NCI-H82 treated with DMSO at 0.1 percent for 48 hours (cell line): ENCODE data around the gene UTS2R.
"Not testable (repeated sequence)": the region's sequence is repeated elsewhere in the genome, so short reads cannot be mapped to it uniquely, and the experiment has no call there.

Experiments
- DNase-seq: peaks from one replicate; lab custom pipeline; 2025; ENCODE audit not compliant: unreplicated experiment; lab: John Stamatoyannopoulos, UW

UTS2R gene

DNA sequence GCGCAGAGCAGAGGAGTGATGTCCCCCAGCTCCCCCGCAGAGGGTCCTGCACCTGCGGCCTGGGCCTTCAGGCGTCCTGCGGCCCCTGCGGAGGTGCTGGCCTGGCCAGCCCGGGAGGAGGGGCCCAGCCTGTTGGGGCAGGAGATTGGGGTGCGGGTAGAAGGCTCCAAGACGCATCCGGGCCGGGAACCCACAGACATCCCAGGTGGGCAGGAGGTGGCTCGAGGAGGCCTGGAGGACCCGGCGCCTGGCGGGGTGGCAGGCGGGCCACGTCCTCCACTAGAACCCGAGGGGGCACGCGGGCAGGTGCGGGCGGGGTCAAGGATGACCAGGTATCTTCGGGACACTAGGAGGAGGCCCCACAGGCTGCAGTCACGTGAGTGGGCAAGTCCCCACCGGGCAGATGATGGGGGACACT is 37.4 kb upstream of the UTS2R start:
- DNase-seq = no peak

DNA sequence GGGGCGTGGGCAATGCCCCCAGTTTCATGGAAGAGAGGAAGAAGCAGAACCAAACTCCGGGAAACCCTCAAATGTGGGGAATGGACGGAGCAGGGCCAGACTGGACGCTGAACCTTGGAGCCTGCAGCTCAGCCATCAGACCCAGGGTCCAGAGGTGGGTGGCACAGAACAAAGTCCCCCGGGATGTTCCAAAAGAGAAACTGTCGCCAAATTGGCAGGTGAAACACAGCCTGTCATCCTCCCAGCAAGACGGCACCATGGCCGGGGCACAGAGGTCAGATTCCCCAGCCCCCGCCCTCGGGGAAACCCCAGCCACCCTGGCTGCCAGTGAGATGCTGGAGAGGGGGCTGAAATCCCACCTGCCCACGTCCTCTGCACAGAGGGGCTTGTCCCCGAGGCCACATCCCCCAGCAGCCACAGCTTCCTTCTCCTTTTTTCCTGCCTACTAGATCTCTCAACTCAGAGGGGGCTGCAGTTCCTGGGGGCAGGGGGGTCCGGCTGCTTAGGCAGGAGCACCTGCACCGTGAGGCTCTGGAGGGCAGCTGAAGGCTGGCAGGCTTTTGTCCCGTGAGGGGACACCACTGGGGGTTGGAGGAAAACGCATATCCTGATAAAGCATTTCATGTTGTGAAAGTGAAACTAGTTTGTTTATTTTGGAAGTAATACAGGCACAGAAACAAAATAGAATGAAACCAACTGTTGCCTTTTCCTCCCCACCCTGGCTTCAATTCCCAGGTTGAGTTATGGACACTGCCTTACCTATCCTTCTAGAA is 36.8 kb upstream of the UTS2R start:
- no peak for DNase-seq

DNA sequence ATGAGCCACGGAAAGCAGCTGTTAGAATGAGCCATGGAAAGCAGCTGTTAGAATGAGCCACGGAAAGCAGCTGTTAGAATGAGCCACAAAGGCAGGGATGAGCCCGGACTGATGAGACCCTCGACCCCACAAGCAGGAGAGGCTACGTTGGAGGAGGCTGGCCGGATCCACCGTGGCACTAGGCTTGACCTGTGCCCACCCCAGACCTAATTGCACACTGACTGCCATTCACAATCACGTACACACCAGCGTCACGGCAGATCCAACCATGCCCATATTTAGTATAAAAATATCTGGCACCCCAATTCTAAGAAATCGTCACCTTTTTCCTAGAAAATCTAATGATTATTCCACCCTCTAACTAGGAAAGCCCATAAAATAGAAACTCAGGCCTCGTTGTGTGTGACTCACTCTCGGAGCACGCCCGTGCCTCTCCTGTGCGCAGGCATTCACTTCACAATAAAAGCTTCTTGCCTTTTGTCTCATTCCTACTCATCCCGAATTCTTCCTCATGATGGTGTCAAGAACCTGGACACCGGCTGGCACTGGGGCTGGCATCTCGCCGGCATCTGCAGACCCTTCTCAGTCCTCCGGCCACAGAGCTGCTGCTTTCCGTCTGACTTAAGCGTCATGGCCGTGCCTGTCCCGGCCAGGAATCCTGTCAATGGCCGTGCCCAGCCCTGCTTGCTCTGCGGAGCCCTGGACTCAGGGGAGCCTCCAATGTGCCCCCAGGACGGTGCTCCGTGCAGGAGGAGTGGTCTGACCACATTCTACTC is 32.5 kb upstream of the UTS2R start:
- DNase-seq = no peak

DNA sequence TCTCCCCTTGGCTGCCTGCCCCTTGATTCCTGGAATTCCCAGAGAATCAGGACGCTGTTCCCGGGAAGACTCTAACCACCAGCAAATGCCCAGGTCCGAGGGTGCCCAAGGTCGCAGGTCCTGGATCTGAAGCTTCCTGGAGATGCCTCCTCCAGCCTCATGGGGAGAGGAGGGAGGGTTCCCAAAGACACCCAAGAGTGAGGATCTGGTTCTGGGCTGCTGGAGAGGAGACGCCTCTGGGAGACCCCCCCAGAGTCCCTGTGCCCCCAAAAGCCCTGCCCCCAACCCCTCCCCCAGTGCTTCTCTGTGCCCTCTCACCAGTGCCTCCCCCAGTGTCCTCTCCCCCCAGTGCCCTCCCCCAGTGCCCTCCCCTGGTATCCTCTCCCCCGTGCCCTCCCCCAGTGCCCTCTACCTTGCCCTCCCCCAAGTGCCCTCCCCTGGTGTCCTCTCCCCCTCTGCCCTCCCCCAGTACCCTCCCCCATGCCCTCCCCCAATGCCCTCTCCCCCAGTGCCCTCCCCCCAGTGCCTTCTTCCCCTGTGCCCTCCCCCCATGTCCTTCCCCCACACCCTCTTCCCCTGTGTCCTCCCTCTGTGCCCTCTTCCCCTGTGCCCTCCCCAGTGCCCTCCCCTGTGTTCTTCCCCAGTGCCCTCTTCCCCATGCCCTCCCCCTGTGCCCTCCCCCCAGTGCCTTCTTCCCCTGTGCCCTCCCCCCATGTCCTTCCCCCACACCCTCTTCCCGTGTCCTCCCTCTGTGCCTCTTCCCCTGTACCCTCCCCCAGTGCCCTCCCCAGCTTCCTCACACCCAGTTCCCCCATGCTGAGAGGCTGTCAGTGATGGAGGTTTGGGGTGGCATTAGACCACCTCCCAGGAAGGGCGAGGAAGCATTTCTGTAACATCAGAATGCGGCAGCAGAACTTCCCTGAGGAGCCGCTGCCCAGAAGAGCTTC is 31.7 kb upstream of the UTS2R start:
- no peak for DNase-seq

DNA sequence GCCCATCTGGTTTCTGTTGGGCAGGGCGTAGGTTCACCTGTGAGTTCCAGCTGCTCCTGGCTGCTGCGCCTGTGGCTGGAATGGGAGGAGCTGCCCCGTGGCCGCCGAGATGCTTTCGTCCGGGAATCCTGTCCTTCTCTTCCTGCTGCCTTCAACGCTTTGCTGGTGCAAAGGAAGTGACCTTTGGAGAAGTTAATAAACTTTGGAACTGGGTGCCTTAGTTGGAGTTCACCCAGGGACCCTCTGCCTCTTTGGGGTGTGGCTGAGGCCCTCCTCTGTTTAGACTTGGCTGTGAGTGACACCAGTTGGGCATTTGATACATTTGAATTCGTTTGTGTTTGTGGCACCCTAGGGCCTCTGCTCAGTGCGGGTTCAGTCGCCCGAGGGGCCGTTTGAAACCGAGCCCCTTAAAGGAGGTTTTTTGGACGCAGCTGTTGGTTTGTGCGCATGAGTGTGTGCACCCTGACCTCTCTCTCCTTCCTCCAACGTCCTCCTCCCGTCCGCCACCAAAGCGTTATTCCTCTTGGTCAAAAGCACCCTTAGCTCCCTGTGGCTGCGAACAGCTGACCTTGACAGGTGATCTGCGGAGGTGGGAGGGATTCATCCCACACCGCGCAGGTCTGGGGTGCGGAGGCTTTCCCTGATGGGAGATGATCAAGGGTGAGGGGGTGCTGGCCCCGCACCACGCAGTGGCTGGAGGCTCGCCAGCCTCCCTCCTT is 29.0 kb upstream of the UTS2R start:
- no peak for DNase-seq

DNA sequence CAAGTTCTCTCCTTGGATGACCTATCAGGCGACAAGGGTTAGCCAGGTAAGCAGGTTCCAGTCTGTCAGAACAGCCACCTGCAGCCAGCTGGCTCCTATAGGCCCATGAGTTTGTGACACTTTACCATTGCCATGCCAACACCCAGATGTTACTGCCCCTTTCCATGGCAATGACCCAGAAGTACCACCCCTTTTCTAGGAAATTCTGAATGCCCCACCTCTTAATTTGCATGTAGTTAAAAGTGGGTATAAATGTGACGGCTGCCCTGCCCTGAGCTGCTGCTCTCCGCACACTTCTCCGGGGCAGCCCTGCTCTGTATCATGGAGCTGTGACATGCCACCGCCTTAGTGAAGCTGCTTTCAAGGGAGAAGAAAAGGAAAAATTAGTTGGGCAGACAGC is 28.0 kb upstream of the UTS2R start:
- no peak for DNase-seq

DNA sequence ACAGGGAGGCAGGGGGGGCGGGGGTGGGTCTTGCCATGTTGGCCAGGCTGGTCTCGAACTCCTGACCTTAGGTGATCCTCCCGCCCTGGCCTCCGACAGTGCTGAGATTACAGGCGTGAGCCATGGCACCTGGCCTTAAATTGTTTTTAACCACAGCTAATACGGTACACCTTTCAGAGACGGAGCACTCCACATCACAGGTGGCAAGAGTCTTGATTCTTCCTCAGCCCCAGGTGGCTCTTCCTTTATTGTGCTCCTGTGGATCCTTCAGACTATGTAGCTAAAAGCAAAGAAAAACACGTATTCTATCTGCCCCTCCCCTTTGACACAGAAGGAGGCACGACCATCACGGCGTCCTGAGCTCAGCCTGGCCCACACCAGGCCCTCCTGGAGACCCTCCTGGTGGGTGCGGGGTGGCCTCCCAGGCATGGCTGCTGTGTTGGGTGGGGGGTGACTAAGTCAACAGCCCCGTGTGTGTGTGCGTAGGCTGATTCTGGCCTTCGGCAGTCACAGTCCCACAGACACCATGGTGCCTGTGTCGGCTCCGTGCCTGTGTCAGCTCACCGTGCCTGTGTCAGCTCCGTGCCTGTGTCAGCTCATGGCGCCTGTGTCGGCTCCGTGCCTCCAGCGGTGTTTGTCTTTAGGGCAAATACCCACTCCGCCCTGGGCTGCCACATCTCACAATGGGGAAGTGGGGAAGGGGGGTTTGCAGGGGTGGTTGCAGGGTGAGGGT is 27.2 kb upstream of the UTS2R start:
- DNase-seq = no peak

DNA sequence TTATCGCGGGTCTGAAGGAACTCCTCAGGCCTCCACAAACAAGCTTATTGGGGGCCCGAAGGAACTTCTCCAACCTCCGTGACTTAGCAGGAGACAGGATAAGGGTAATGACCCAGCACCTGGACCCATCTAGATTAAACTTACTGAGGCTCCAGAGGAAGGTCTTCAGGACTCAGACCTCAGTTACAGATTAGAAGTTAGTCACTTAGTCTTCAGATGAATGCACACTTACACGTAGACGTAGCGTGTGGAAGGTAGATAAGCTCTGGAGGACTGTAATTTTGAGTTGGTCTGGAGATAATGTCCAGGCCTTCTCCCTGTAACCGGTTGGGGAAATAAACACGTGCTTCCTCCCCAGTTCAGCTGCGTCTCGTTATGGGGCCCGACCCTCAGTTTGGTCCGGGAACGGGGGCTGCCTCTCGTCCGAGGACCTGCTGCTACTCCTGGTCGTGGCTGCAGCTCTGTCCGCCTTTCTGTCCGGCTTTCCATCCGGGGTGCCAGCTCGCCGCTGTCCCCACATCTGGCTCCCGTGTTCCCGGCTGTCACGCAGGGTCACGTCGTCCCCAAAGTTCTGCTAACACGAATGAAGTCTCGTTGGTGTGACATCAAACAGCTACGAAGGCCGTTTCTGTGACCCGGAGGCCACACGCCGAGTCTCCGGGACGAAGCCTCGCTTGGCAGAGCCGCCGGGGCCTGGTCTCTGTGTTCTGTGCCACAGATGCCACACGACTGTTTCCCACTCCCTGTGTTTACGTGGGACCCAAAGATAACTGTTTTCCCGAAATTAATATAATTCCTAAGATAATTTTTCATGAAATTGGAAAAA is 26.2 kb upstream of the UTS2R start:
- no peak for DNase-seq

DNA sequence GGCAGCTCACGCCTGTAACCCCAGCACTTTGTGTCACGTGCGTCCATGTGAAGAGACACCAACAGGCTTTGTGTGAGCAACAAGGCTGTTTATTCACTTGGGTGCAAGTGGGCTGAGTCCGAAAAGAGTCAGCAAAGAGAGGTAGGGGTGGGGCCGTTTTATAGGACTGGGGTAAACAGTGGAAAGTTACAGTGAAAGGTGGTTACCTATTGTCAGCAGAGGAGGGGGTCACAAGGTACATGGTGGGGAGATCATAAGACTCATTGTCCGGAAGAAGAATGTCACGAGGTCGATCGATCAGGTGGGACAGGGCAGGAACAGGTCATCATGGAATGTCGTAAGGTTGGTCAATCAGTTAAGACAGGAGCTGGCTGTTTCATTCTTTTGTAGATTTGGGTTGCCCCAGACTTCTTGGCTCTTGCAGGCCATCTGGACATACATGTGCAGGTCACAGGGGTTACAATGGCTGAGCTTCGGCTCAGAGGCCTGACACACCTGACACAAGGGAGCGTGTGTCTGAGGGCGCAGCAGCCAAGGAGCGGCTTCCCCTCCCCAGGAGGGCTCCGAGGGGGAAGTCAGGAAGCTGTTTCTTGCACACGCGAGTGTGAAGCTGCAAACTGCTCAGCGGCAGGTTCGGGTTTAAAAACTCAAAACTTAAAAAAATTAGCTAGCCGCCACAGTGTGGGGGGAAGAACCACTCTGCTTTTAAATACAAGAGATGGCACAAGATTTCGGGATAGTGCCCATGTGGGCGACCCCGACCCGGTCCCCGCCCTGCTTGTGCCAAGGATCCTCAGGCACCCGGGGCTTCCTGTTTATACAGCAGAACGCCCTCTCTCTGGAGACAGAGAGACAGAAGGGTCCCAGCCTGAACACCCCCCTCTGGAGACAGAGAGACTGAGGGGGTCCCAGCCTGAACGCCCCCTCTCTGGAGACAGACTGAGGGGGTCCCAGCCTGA is 24.9 kb upstream of the UTS2R start:
- no peak for DNase-seq

DNA sequence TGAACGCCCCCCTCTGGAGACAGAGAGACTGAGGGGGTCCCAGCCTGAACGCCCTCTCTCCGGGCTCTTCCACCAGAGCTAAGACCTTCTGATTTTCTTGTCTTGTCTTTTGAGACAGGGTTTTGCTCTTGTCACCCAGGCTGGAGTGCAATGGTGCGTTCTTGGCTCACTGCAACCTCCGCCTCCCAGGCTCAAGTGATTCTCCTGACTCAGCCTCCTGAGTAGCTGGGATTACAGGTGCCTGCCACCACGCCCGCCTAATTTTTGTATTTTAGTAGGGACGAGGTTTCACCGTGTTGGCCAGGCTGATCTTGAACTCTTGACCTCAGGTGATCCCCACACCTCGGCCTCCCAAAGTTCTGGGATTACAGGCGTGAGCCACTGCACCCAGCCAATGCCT is 23.6 kb upstream of the UTS2R start:
- not testable (repeated sequence) for DNase-seq

DNA sequence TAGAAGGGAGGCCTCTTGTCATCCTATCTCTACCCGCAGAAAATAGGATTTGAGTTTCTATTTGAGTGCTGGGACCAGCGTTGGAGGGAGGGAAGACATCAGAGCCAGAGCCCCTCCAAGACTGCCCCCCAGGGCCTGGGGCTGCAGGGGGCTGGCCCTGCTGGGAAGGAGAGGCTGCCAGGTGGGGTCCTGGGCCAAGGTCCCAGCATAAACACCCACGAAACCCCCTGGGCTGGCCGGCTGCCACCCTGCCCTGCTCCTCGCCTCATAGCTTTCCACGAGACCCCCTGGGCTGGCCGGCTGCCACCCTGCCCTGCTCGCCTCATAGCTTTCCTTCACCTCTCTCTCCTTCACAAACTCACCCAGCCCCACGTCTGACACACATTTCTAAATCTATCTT is 23.1 kb upstream of the UTS2R start:
- no peak for DNase-seq

DNA sequence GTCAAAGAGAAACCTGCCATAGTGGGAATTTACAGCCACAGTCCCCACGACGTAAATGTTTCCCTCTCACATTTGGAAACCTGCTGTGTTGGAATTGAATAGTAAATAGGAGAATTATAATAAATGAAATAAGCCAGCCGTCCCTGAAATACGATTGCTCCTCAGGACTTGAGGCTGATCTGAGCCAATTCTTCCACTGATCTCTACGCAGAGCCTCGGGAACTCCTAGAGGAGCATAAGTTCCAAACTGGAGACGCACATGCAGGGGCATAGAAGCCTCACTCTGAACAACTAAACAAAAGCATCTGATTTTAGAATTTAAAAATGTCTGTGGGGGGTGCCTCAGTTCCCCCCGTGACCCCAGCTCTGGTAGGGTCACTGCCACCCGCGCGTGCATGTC is 22.7 kb upstream of the UTS2R start:
- DNase-seq = no peak

DNA sequence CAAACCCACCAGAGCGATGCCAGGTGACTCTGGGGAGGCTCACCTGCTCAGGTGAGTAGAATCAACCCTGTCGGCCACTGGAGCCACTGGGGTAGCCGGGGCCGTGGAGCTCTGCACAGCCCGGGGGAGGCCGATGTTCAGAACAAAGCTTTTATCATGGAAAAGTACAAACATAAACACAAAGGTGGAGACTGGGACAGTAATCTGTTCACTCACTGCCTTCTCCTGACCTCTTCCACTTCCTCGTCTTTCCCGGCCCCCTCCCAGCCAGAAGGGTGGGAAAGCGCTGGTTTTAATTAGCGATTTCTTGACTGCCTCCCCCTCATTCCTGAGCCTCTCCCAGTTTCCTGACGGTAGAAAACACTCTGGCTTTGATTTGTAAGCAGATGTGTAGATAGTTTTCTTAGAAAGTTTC is 22.3 kb upstream of the UTS2R start:
- no peak for DNase-seq

DNA sequence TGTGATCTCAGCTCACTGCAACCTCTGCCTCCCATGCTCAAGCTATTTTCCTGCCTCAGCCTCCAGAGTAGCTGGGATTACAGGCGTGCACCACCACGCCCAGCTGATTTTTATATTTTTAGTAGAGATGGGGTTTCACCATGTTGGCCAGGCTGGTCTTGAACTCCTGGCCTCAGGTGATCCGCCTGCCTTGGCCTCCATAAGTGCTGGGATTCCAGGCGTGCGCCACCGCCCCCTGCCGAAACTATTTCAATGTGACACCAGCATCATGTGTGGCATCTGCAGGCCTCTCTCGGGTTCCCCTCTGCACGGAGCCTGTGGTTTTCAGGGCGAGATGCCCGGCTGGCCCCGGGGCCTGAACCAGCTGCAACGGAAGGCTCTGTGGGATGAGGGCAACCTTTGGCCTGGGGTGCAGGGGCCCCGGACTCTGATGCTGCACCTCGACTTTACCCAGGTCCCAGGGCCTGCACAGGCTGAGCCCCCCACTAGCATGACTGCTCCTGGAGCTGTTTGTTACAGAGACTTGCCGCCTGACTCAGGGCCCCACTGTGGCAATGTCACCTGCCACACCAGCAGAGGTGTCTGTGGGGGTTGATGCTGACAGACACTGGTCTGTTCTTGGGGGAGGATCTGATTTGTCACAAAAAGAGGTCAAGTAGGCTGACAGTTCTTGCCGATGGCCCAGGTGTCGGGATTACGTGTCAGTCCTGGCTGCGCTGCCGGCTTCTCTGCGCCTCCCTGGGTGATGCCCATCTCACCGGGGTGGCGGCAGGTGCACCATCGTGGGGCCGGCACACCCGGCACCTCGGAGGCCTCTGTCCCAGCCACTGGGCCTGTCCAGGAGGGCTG is 21.2 kb upstream of the UTS2R start:
- DNase-seq = no peak

DNA sequence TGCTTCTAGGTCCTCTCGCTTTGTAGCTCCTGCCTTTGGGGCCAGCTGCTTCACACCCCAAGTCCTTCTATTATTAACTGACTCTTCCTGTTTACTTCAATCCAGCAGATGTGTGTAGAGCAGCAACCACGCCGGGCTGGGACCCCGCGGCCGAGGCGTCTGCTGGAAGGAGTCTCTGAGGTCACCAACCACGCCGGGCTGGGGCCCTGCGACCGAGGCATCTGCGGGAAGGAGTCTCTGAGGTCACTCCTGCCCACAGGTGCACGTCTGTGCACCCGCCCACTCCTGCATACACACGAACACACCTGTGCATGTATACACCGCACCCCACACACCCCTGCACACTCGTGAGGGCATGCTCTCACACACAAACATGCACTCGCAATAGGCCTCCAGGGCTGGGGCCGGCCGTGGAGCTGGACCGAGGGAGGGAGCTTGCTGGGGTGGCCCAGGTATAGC is 20.3 kb upstream of the UTS2R start:
- DNase-seq = no peak

DNA sequence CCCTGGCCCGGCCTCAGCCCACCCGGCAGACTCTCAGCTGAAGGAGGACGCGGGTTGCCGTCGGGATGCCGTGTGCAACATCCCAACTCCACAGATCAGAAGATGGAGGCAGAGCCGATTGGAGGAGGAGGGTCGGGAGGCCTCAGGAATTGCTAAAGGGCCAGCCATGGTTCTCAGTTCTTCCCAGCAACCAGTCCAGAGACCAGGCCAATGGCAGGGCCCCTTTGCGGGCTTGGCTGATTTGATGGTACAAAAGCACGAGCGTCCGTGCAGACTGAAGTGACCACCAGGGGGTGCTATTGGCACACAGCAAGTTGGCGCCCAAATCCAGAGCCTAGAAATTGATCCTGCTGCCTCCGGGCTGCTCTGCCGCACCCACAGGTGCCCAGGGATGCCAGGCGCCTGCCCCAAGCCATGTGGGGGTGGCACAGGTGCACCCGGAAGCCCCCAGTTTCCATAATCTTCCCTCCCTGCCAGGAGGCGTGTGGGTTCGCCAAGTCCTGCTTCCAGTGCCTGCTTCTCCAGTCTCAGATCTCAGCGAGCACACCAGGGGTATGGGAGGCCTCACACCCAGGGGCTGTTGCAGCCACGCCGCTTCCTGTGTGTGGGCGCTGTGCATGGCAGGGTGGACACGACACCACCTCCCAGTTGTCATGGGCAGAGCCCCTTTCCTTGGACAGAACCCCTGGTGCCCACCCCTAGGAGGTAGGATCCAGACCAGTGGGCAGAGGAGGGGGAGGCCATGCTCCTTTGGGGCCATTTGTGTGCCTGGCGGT is 19.7 kb upstream of the UTS2R start:
- peak; percentile 44 for DNase-seq
